NCI-H82 treated with DMSO at 0.1 percent for 48 hours (cell line): ENCODE results near the gene LHFPL2.
"Not testable (repeated sequence)": the region's sequence is repeated elsewhere in the genome, so short reads cannot be mapped to it uniquely, and the experiment has no call there.

Experiments used
- DNase-seq: peaks from one replicate; lab custom pipeline; 2025; ENCODE audit not compliant: unreplicated experiment; lab: John Stamatoyannopoulos, UW

LHFPL2 gene

GRCh38 chr5:78621291-78621738 lies 27.3 kb downstream of the LHFPL2 start:
- no peak for DNase-seq

DNA sequence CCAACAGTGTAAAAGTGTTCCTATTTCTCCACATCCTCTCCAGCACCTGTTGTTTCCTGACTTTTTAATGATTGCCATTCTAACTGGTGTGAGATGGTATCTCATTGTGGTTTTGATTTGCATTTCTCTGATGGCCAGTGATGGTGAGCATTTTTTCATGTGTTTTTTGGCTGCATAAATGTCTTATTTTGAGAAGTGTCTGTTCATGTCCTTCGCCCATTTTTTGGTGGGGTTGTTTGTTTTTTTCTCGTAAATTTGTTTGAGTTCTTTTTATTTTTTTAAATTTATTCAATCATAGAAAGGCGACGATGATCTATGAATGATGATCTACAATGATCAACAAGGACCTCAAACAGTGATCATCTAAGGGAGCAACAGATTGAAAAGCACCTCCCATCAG lies 28.5 kb downstream of the LHFPL2 start:
- DNase-seq = not testable (repeated sequence)

DNA sequence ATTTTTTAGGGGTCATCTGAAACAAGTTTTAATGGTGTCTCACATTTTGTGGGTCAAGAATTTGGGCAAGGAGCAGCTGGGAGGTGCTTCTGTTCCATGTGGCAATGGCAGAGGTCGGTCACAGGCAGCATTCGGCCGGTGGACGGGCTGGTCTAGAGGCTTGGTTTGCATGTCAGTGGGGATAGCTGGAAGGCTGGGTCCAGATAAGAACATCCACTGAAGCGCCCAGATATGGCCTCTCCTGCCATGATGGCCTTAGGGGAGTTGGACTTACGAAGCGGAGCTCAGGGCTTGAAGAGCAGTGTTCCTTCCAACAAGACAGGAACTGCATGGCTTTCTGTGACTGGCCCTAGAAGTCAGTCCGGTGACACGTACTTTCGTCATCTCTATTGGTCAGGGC lies 30.3 kb downstream of the LHFPL2 start:
- DNase-seq = no peak

DNA sequence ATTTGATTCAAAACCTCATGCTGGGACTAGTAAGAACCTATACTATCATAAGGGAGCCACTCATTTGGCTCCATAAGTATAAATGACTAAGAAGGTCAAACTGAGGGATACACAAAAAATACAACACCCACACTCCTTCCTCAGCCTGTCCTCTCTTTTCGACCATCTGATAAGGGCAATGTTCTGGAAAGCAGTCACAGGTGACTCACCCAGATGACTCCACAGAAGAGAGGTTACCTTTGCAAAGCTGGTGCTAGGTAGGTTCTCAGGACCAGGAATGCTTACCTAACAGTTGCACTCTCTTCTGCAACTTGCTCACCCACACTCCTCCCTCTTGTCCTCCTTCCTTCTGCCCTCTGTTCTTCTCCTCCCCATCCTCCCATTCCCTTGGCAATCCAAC lies 32.9 kb downstream of the LHFPL2 start:
- no peak for DNase-seq

DNA sequence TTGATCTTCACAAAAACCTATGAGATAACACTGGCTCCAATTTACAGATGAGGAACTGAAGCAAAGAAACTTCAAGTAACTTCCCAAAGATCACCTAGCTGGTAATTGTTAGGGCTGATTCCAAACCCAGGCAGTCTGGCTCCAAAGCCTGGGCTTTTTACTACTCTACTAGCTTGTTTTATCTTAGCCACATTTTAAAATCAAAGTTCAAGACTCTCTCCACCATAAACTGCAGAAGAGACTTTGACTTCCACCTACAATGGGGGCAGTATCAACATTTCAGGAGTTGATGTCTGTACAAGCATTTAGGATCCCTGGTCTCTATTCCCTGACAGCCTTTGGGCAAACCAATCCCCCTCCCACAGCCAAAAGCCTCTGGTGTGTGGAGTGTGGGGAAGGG lies 33.8 kb downstream of the LHFPL2 start:
- no peak for DNase-seq

- DNase-seq = no peak
These were observed 34.8 kb downstream of the LHFPL2 start for GRCh38 chr5:78613756-78614155.

- DNase-seq = no peak
These were observed 35.4 kb downstream of the LHFPL2 start for GRCh38 chr5:78613151-78613533.

- DNase-seq = no peak
These were observed 36.1 kb downstream of the LHFPL2 start for GRCh38 chr5:78612227-78613150.

DNA sequence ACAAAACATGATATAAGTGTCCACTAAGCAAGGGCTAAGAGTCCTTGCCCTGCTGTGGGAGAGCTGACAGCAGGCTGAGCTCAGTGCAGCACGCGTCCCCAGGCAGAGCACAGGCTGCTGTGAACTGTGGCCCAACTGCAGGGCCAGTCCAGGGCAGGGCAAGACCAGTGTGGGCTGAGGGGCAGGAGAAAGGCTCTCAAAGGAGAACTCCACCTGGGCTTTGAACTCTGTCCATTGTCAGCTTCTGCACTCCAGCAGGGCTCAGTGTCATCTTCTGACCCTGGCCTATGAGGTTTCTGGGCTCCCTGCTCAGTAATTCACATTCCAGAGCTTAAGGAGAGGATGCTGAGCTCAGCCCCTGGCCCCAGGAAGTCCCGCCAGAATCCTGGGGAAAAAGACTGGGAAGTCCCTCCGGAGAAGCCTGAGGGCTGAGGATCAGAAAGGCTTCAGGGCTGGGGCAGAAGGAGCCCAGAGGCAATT lies 37.4 kb downstream of the LHFPL2 start:
- no peak for DNase-seq

- DNase-seq = no peak
These were observed 37.9 kb downstream of the LHFPL2 start for GRCh38 chr5:78610636-78611035.

DNA sequence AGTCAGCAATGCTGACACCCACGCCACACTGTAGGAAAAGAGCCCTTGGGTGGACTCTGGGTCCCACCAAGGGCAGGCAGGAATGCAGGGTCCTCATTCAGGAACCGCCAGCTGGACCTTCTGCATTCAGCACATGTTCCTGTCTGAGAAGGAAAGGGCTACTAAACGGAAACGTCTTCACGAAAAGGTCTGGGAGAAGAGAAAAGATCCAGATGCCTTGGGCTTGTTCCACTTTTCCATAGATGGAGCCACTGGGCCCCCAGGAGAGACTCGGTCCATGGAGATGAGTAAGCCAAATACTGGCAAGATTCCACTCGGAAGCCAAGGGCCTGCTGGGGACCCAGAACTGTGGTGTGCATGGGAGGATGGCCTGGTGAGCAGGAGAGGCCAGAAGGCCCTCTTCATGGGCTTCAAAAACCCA lies 38.4 kb downstream of the LHFPL2 start:
- no peak for DNase-seq

DNA sequence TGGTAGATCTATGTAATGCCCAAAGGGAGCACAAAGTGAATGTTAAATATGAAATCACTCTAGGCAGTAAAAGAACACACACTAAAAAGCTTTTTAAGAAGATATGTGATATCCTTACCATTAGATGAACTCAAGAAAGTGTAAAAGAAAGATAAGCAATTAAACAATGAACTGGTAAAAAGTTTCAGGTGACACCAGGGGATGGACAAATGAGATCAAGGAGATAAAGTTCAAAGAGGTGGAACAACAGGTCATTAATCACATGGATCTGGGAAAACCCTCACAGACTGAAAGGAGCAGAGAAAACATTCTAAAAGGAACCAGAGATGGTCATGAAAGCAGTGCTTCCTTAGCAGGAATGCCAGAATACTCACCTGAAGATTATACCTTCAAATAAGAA lies 40.7 kb downstream of the LHFPL2 start:
- no peak for DNase-seq

- DNase-seq = no peak
These were observed 42.3 kb downstream of the LHFPL2 start for GRCh38 chr5:78606241-78606640.

- no peak for DNase-seq
These were observed 43.0 kb downstream of the LHFPL2 start for GRCh38 chr5:78605611-78606010.

GRCh38 chr5:78604689-78605285 lies 43.8 kb downstream of the LHFPL2 start:
- DNase-seq = peak; percentile 13

DNA sequence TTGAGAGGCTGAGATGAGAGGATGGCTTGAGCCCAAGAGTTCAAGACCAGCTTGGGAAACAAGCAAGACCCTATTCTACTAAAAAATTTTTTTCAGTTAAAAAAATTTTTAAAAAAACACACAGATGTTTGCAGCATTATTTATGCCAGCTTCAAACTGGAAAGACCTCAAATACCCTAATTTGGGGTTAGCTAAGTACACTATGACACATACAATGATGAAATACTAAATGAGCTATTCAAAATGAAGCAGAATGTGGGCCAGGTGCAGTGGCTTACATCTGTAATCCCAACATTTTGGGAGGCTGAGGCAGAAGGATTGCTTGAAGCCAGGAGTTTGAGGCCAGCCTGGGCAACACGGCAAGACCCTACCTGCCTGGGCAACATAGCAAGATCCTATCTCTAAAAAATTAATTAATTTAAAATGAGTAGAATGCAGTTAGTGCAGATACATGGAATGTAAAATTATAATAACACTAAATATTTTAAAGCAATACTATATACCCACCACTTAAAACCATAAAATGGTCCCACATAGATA lies 44.9 kb downstream of the LHFPL2 start:
- DNase-seq = no peak

- DNase-seq = no peak
These were observed 46.2 kb downstream of the LHFPL2 start for GRCh38 chr5:78602400-78602799.

- DNase-seq = no peak
These were observed 46.8 kb downstream of the LHFPL2 start for GRCh38 chr5:78601559-78602314.

DNA sequence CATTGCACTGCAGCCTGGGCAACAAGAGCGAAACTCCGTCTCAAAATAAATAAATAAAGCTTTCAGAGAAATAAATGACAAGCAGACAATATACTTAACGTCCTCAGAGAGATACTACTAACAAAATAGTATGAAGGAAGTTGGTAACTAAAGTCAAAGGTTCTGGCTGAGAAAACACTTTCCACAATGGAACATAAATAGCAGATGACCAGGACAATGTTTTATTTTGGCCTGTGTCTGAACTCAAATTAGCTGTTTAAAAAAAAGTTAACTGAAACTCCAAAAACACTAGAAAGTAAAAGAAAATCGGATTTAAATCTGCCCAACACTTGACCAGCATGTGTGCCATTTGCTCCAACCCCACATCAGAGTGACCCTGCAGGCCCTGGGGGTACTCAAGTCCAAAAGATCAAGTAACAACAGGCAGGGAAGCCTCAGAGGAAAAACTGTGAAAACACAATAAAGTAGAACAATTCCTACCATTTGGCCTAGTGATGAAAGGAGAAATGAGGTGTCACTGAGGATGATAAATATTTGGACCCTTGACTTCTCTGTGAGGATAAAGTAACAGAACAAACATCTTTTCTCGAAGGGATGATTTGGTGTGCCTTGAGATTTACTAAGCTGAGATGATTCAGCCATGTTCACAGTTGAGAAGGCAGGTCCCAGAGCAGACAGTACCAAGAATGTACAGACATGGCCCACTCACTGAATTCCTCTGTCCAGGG lies 47.7 kb downstream of the LHFPL2 start:
- no peak for DNase-seq

- no peak for DNase-seq
These were observed 49.6 kb downstream of the LHFPL2 start for GRCh38 chr5:78598973-78599372.

GRCh38 chr5:78597974-78598371 lies 50.6 kb downstream of the LHFPL2 start:
- DNase-seq = no peak
